Fibroblast of peridontal ligament (primary cell): ENCODE results near the gene MYL10.

ENCODE experiments used
- DNase-seq: peaks from one replicate; pipeline ENCODE4 v3.0.0-alpha.2; 2010; ENCODE audit errors: extremely low read depth

Gene MYL10

GRCh38 chr7:101596898-101597297 lies 32.2 kb downstream of the MYL10 start:
- no peak for DNase-seq

GRCh38 chr7:101595766-101596537 lies 33.1 kb downstream of the MYL10 start:
- DNase-seq: no peak

- no peak for DNase-seq
These were observed 33.9 kb downstream of the MYL10 start for GRCh38 chr7:101595246-101595645.

GRCh38 chr7:101594790-101595189 lies 34.3 kb downstream of the MYL10 start:
- no peak for DNase-seq

- no peak for DNase-seq
These were observed 35.5 kb downstream of the MYL10 start for GRCh38 chr7:101593556-101593955.

GRCh38 chr7:101591504-101591903 lies 37.6 kb downstream of the MYL10 start:
- DNase-seq: no peak

GRCh38 chr7:101590663-101591435 lies 38.2 kb downstream of the MYL10 start:
- no peak for DNase-seq

- no peak for DNase-seq
These were observed 39.0 kb downstream of the MYL10 start for GRCh38 chr7:101589976-101590662.

- DNase-seq: no peak
These were observed 40.0 kb downstream of the MYL10 start for GRCh38 chr7:101589052-101589451.

GRCh38 chr7:101588131-101588935 lies 40.8 kb downstream of the MYL10 start:
- DNase-seq: no peak

GRCh38 chr7:101586906-101587677 lies 42.0 kb downstream of the MYL10 start:
- DNase-seq: no peak

GRCh38 chr7:101586078-101586905 lies 42.8 kb downstream of the MYL10 start:
- DNase-seq: no peak

- DNase-seq: no peak
These were observed 46.1 kb downstream of the MYL10 start for GRCh38 chr7:101582971-101583370.

GRCh38 chr7:101581891-101582290 lies 47.2 kb downstream of the MYL10 start:
- no peak for DNase-seq

- no peak for DNase-seq
These were observed 48.5 kb downstream of the MYL10 start for GRCh38 chr7:101580596-101580995.

- DNase-seq: no peak
These were observed 50.5 kb downstream of the MYL10 start for GRCh38 chr7:101578552-101578951.

- no peak for DNase-seq
These were observed 52.1 kb downstream of the MYL10 start for GRCh38 chr7:101576998-101577397.

- peak; percentile 25 for DNase-seq
These were observed 53.4 kb downstream of the MYL10 start for GRCh38 chr7:101575721-101576120.

GRCh38 chr7:101575168-101575567 lies 53.9 kb downstream of the MYL10 start:
- no peak for DNase-seq

- no peak for DNase-seq
These were observed 56.9 kb downstream of the MYL10 start for GRCh38 chr7:101572156-101572555.
